Endothelial cell of umbilical vein (primary cell): Measurements from ENCODE around the gene UNKL. TPM values are rescaled to one million over a fixed set of nuclear protein-coding genes. Genes with fewer than 3 reads are reported as not detected.

ENCODE experiments used
- BruUV-seq: library from RNA; stranded (reverse); fragments of 400-500 nt; replicated peaks from 2 replicates; lab custom pipeline; 2021; lab: Mats Ljungman, UMichigan
- CTCF ChIA-PET: fragments of 300-600, 350-600 bp; sonication (Branson Sonifier 250); formaldehyde crosslinking; loops from one replicate; lab custom pipeline; 2021; ENCODE audit warnings: antibody characterized with exemption, inconsistent platforms; lab: Charles Lee
- POLR2A ChIA-PET: fragments of 300-600, 350-600 bp; sonication (Branson Sonifier 250); formaldehyde crosslinking; loops from one replicate; lab custom pipeline; 2021; ENCODE audit warnings: antibody characterized with exemption, inconsistent platforms; lab: Charles Lee
- DNase-seq: peaks from one replicate; pipeline ENCODE4 v3.0.0-alpha.2; 2011; ENCODE audit warnings: low read depth, low spot score
- FAIRE-seq: peaks from 2 replicates; lab custom pipeline; 2011; peaks lifted over from hg19 to GRCh38; lab: Jason Lieb, UNC
- H2AFZ ChIP-seq: 2 replicates; pipeline ENCODE4 v1.6.0; 2012; ENCODE audit warnings: low read depth, low read length, control low read depth, inconsistent platforms
- H3K27ac ChIP-seq: 2 replicates; pipeline ENCODE4 v1.5.1; 2011; ENCODE audit warnings: low read depth, mild to moderate bottlenecking, control low read depth, low read length, moderate library complexity; ENCODE audit not compliant: insufficient read depth
- H3K27me3 ChIP-seq, 2 experiments: 2 replicates each; pipeline versions ENCODE4 v1.6.0 to v1.6.1; 2011; ENCODE audit warnings: low read length in 2 of 2, mixed read lengths in 1 of 2; ENCODE audit not compliant: control insufficient read depth in 2 of 2, insufficient read depth in 2 of 2
- H3K36me3 ChIP-seq, 2 experiments: 2 replicates in 1 of 2; 3 replicates in 1 of 2; pipeline ENCODE4 v1.5.1; 2011; ENCODE audit warnings: low read length in 2 of 2, mild to moderate bottlenecking in 1 of 2, moderate library complexity in 1 of 2; ENCODE audit not compliant: control insufficient read depth in 2 of 2, insufficient read depth in 2 of 2; ENCODE audit errors: extremely low read depth in 1 of 2
- H3K4me1 ChIP-seq: 3 replicates; pipeline ENCODE4 v1.5.1; 2011; ENCODE audit warnings: mild to moderate bottlenecking, low read length; ENCODE audit not compliant: control insufficient read depth, insufficient read depth; ENCODE audit errors: extremely low read depth
- H3K4me2 ChIP-seq: 2 replicates; pipeline ENCODE4 v1.6.1; 2011; ENCODE audit warnings: low read length, control low read depth, mixed read lengths; ENCODE audit not compliant: insufficient read depth
- H3K4me3 ChIP-seq, 3 experiments: fragments of 200-600 bp in 1 of 3; sonication (generic), shearing (Covaris generic) in 1 of 3; replicated peaks in 1 of 3; 2 replicates each; pipeline ENCODE4 v1.5.1; 2011 to 2016; ENCODE audit warnings: control low read depth in 3 of 3, low read length in 3 of 3, mild to moderate bottlenecking in 2 of 3, inconsistent platforms in 1 of 3, low read depth in 1 of 3, moderate library complexity in 1 of 3; ENCODE audit not compliant: insufficient read depth in 1 of 3
- H3K79me2 ChIP-seq: 2 replicates; pipeline ENCODE4 v1.6.0; 2012; ENCODE audit warnings: low read length, inconsistent platforms; ENCODE audit not compliant: control insufficient read depth, insufficient read depth
- H3K9ac ChIP-seq: replicated peaks from 2 replicates; pipeline ENCODE3; 2011; ENCODE audit warnings: low read length, control low read depth; ENCODE audit not compliant: insufficient read depth; ENCODE audit errors: extremely low read depth
- H3K9me1 ChIP-seq: replicated peaks from 3 replicates; pipeline ENCODE4 v1.6.0; 2011; ENCODE audit warnings: mild to moderate bottlenecking, low read length; ENCODE audit not compliant: control insufficient read depth, insufficient read depth; ENCODE audit errors: extremely low read depth
- H3K9me3 ChIP-seq: replicated peaks from 2 replicates; pipeline ENCODE4 v1.5.1; 2012; ENCODE audit warnings: low read length, inconsistent platforms; ENCODE audit not compliant: control insufficient read depth, insufficient read depth
- H4K20me1 ChIP-seq: replicated peaks from 2 replicates; pipeline ENCODE3; 2011; ENCODE audit warnings: mild to moderate bottlenecking, low read length; ENCODE audit not compliant: control insufficient read depth, insufficient read depth; ENCODE audit errors: extremely low read depth
- EZH2 ChIP-seq: IDR thresholded peaks from 2 replicates; pipeline ENCODE4 v1.6.1; 2012; ENCODE audit warnings: borderline replicate concordance, low read depth, mild to moderate bottlenecking, moderate library complexity, low read length, inconsistent platforms; ENCODE audit not compliant: severe bottlenecking
- FOS ChIP-seq: IDR thresholded peaks from 2 replicates; pipeline ENCODE4 v1.6.1; 2011; ENCODE audit warnings: mild to moderate bottlenecking, low read length, moderate library complexity, borderline replicate concordance; ENCODE audit not compliant: insufficient read depth
- GATA2 ChIP-seq: IDR thresholded peaks from 2 replicates; pipeline ENCODE4 v1.7.0; 2011; ENCODE audit warnings: low read depth, mild to moderate bottlenecking, moderate library complexity, mixed read lengths, low read length; ENCODE audit not compliant: insufficient read length, insufficient read depth
- JUN ChIP-seq: IDR thresholded peaks from 2 replicates; pipeline ENCODE4 v1.6.1; 2011; ENCODE audit warnings: borderline replicate concordance, low read depth; ENCODE audit not compliant: insufficient read length, insufficient read depth
- MAX ChIP-seq: IDR thresholded peaks from 2 replicates; pipeline ENCODE4 v1.6.1; 2011; ENCODE audit not compliant: insufficient read depth, insufficient read length
- MYC ChIP-seq: IDR thresholded peaks from one replicate; pipeline ENCODE4 v1.6.1; 2011; ENCODE audit warnings: mild to moderate bottlenecking, low read depth, low read length
- POLR2A ChIP-seq: IDR thresholded peaks from 2 replicates; pipeline ENCODE4 v1.6.1; 2012; ENCODE audit warnings: low read depth, mild to moderate bottlenecking, control low read depth, low read length
- POLR2AphosphoS5 ChIP-seq: IDR thresholded peaks from 2 replicates; pipeline ENCODE4 v1.6.1; 2012; ENCODE audit warnings: low read depth, mild to moderate bottlenecking, control low read depth, low read length, moderate library complexity; ENCODE audit not compliant: insufficient read depth
- dilution Hi-C: fragments of 300-500 bp; cut with MboI; formaldehyde crosslinking; loops from one replicate; pipeline ENCODE4 v1.15.0; 2019; ENCODE audit warnings: low sequenced_read_pairs; ENCODE audit not compliant: extremely low pct_ligation_motif_present
- intact Hi-C: fragments of 100-400 bp; cut with micrococcal nuclease; formaldehyde crosslinking; loops from one replicate; pipeline ENCODE4 v1.10.0; 2022
- polyA plus RNA-seq, 4 experiments: library from polyadenylated mRNA; depleted of rRNA in 3 of 4; stranded (reverse) in 3 of 4; unstranded in 1 of 4; fragments of >200 nt; gene quantifications; 2 replicates each; pipeline versions ENCODE4 v1.2.1 to v1.2.3, GENCODE V29; 2011 to 2012; ENCODE audit warnings: missing spikeins in 1 of 4
- total RNA-seq: library from RNA; stranded (reverse); gene quantifications from 2 replicates; pipeline ENCODE4 v1.2.3, GENCODE V29; 2021
- TF ChIP-seq, protein P1 (sequence below), 2 donors: IDR thresholded peaks; 1 replicate in 1 of 2; 2 replicates in 1 of 2; pipeline ENCODE4 v1.5.1; 2011; ENCODE audit warnings: low read length in 2 of 2, mild to moderate bottlenecking in 2 of 2, moderate library complexity in 2 of 2, control low read depth in 1 of 2, inconsistent platforms in 1 of 2, low read depth in 1 of 2; ENCODE audit not compliant: insufficient read depth in 1 of 2; ENCODE audit errors: extremely low read depth in 1 of 2

Gene UNKL
- total and polyA plus RNA-seq, 2 donors (not counting 3 experiments of a cell fraction or from before 2014, with no cell fraction given): 17.1 to 32.8 TPM

DNA sequence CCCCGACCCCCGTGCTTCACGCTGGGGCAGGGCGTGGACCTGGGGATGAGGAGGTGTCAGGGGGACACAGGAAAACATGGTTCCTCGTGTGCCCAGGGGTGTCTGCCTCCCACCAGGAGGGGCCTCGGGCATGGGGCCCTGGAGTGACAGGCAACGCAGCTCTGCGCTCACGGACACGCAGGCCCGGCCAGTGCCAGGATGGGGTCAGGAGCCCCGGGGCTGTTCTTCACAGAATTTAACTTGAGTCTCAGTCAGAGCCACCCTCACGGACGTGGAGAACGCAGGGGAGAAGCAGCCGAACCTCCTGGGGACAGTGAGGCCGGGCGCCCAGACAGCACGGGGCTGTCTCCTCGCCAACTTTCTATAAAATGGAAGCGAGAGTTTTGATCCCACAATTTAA lies 16.7 kb downstream of the UNKL start:
- FAIRE-seq (no peak), DNase-seq (no peak)
- Histone ChIP-seq H3K27me3 (no peaks in the 10 kb centered on the region), H3K4me3 (no peak overlapping the region), H3K9me3 (no peaks in the 10 kb centered on the region), H3K9ac (no peak overlapping the region), H3K9me1 (no peaks in the 10 kb centered on the region), H3K27ac (no peak overlapping the region), H2AFZ (no peak overlapping the region), H4K20me1 (no peaks in the 10 kb centered on the region), H3K79me2 (no peaks in the 10 kb centered on the region), H3K36me3 (peaks cover 0 to 31% of the 10 kb centered on the region in 2 experiments), H3K4me1 (no peaks in the 10 kb centered on the region), H3K4me2 (no peak overlapping the region)
- dilution Hi-C loops: no loop called here
- intact Hi-C loops: no loop called here
- ChIA-PET POLR2A (no interaction called here), CTCF (no interaction called here)
- no TSS peak for BruUV-seq
- no peak for TF ChIP-seq POLR2A
- TF ChIP-seq JUN: no peak
- no peak for TF ChIP-seq POLR2AphosphoS5
- TF ChIP-seq GATA2: no peak
- no peak for TF ChIP-seq FOS
- no peak for TF ChIP-seq MYC
- TF ChIP-seq, protein P1, sequence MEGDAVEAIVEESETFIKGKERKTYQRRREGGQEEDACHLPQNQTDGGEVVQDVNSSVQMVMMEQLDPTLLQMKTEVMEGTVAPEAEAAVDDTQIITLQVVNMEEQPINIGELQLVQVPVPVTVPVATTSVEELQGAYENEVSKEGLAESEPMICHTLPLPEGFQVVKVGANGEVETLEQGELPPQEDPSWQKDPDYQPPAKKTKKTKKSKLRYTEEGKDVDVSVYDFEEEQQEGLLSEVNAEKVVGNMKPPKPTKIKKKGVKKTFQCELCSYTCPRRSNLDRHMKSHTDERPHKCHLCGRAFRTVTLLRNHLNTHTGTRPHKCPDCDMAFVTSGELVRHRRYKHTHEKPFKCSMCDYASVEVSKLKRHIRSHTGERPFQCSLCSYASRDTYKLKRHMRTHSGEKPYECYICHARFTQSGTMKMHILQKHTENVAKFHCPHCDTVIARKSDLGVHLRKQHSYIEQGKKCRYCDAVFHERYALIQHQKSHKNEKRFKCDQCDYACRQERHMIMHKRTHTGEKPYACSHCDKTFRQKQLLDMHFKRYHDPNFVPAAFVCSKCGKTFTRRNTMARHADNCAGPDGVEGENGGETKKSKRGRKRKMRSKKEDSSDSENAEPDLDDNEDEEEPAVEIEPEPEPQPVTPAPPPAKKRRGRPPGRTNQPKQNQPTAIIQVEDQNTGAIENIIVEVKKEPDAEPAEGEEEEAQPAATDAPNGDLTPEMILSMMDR (IDR thresholded peaks at IDR 0.05; ENCODE audit: extremely low read depth in 1 of 2, insufficient read depth in 1 of 2, low read depth in 1 of 2, low read length in 2 of 2): no peak
- no peak for TF ChIP-seq MAX
- TF ChIP-seq EZH2: no peak
